SU-DHL-6 (cell line): ENCODE results near the gene GPR108.
"Not testable (repeated sequence)": the region's sequence is repeated elsewhere in the genome, so short reads cannot be mapped to it uniquely, and the experiment has no call there.

Source experiments
- H2AFZ ChIP-seq: fragments of 200-600 bp; sonication (generic); 2 replicates; pipeline ENCODE4 v1.6.1; 2014; ENCODE audit warnings: low read depth, mild to moderate bottlenecking, moderate library complexity, mixed read lengths, antibody characterized with exemption, low read length; ENCODE audit not compliant: severe bottlenecking
- H3F3A ChIP-seq: fragments of 200-600 bp; shearing (Covaris generic); 2 replicates; pipeline ENCODE4 v1.6.0; 2016; ENCODE audit warnings: antibody characterized with exemption, mild to moderate bottlenecking; ENCODE audit not compliant: insufficient read depth
- H3K27ac ChIP-seq: fragments of 200-600 bp; sonication (generic); 2 replicates; pipeline ENCODE4 v1.5.1; 2016; ENCODE audit warnings: low read depth, mild to moderate bottlenecking, low read length, moderate library complexity, mixed read lengths
- H3K27me3 ChIP-seq: fragments of 200-600 bp; sonication (generic), shearing (Covaris generic); 2 replicates; pipeline ENCODE4 v1.6.0; 2014; ENCODE audit warnings: mild to moderate bottlenecking, low read length
- H3K36me3 ChIP-seq: fragments of 200-600 bp; sonication (generic); 2 replicates; pipeline ENCODE4 v1.6.1; 2014; ENCODE audit warnings: mild to moderate bottlenecking, low read length, mixed read lengths
- H3K4me2 ChIP-seq: fragments of 300-600, 200-600 bp; shearing (Covaris generic), sonication (generic); 2 replicates; pipeline ENCODE4 v1.6.0; 2014; ENCODE audit warnings: low read length, low read depth, mild to moderate bottlenecking; ENCODE audit not compliant: poor library complexity, severe bottlenecking
- H3K4me3 ChIP-seq: fragments of 200-600 bp; sonication (generic); 2 replicates; pipeline ENCODE4 v1.5.1; 2014; ENCODE audit warnings: antibody characterized with exemption, low read length, mild to moderate bottlenecking, mixed read lengths; ENCODE audit not compliant: insufficient read depth, poor library complexity, severe bottlenecking
- H3K79me2 ChIP-seq: fragments of 200-600 bp; sonication (generic); 2 replicates; pipeline ENCODE4 v1.6.1; 2014; ENCODE audit warnings: mild to moderate bottlenecking, low read length, moderate library complexity; ENCODE audit not compliant: insufficient read depth
- H3K9ac ChIP-seq: fragments of 200-600 bp; sonication (generic); 2 replicates; pipeline ENCODE4 v1.7.0; 2014; ENCODE audit warnings: mild to moderate bottlenecking, low read length
- H3K9me2 ChIP-seq: fragments of 200-600 bp; sonication (generic); replicated peaks from 2 replicates; pipeline ENCODE4 v1.6.1; 2014; ENCODE audit warnings: low read length; ENCODE audit not compliant: insufficient read depth
- H3K9me3 ChIP-seq: fragments of 200-600 bp; sonication (generic); 2 replicates; pipeline ENCODE4 v1.6.1; 2014; ENCODE audit warnings: low read length, mixed read lengths; ENCODE audit not compliant: insufficient read depth
- H4K20me1 ChIP-seq: fragments of 200-600 bp; sonication (generic); 2 replicates; pipeline ENCODE4 v1.6.1; 2014; ENCODE audit warnings: low read depth, mild to moderate bottlenecking, antibody characterized with exemption, low read length, moderate library complexity, mixed read lengths
- EZH2phosphoT487 ChIP-seq: fragments of 200-600 bp; sonication (generic), shearing (Covaris generic); conservative IDR thresholded peaks from 2 replicates; pipeline ENCODE4 v1.6.1; 2018; ENCODE audit warnings: mild to moderate bottlenecking, antibody characterized with exemption, low read length, moderate library complexity, mixed read lengths
- TF ChIP-seq, protein P1 (sequence below): fragments of 200-600 bp; sonication (generic); IDR thresholded peaks from one replicate; pipeline ENCODE4 v1.5.1; 2017; ENCODE audit warnings: antibody characterized with exemption, mild to moderate bottlenecking, low read length, moderate library complexity; ENCODE audit not compliant: insufficient read depth, poor library complexity, severe bottlenecking

The GPR108 gene

DNA sequence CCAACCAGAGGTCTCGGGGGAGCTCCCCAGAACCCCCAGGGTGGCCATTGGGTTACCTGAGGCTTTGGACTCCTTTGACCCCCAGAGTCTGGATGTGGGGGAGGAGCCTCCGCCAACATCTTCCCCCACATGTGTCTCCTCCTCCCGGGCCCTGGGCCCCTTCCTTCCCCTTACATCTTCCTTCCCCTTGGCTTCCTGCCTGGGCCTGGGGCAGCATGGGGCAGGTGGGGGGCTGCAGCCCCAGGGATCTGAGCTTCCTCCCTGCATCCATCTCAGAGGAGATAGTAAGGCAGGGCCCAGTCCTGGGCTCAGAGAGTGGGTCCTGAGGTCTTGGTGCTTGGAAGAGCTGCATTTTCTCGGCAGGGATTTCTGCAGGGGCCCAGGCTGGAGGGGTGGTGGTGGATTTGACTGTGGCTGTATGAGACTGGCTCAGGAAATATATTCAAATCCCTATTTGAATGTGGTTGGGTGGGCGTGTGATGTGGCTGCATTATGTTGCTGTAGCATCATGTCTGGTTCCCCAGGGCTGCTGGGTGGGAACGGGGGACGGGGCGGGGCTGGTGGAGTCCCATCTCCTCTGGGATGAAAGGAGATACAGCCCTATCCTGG, 36.0 kb upstream of the GPR108 start:
- Histone ChIP-seq H2AFZ (no peak overlapping the region), H4K20me1 (peaks cover 3% of the 10 kb centered on the region; the same call in 1 of the 2 replicates), H3K79me2 (peaks cover 55% of the 10 kb centered on the region)

DNA sequence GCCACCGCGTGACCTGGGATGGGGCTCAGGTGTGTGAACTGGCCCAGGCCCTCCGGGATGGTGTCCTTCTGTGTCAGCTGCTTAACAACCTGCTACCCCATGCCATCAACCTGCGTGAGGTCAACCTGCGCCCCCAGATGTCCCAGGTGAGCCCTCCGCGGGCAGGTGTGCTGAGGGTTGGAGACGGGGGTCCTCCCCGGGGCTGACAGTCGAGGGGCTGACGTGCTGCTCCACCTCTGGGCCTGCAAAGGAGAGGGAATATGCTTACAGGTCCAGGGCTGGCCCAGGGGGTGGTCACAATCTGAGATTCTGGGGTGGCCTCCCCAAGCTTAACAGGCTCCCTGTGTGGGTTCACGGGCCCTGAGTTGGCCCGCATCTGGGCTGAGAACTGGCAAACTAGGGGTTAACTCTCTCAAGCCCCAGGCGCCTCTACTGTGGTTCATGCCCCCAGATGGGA, 35.5 kb upstream of the GPR108 start:
- Histone ChIP-seq H4K20me1 (peaks cover 3% of the 10 kb centered on the region; the same call in 1 of the 2 replicates), H3K4me2 (peak overlapping the region; percentile 79), H3F3A (peaks cover 18% of the 10 kb centered on the region), H3K9ac (peak overlapping the region; percentile 91), H3K79me2 (peaks cover 50% of the 10 kb centered on the region), H3K9me2 (no peaks in the 10 kb centered on the region), H3K27me3 (no peaks in the 10 kb centered on the region), H3K36me3 (no peaks in the 10 kb centered on the region), H3K9me3 (no peaks in the 10 kb centered on the region), H2AFZ (no peak overlapping the region), H3K4me3 (peak overlapping the region; percentile 91), H3K27ac (peak overlapping the region; percentile 90)
- TF ChIP-seq, protein P1, sequence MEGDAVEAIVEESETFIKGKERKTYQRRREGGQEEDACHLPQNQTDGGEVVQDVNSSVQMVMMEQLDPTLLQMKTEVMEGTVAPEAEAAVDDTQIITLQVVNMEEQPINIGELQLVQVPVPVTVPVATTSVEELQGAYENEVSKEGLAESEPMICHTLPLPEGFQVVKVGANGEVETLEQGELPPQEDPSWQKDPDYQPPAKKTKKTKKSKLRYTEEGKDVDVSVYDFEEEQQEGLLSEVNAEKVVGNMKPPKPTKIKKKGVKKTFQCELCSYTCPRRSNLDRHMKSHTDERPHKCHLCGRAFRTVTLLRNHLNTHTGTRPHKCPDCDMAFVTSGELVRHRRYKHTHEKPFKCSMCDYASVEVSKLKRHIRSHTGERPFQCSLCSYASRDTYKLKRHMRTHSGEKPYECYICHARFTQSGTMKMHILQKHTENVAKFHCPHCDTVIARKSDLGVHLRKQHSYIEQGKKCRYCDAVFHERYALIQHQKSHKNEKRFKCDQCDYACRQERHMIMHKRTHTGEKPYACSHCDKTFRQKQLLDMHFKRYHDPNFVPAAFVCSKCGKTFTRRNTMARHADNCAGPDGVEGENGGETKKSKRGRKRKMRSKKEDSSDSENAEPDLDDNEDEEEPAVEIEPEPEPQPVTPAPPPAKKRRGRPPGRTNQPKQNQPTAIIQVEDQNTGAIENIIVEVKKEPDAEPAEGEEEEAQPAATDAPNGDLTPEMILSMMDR = no peak
- no peak for TF ChIP-seq EZH2phosphoT487

More for the DNA sequence above, 36.0 kb upstream of the GPR108 start:
- peak overlapping the region; percentile 90 for H3K27ac ChIP-seq
- H3F3A ChIP-seq = peaks cover 13% of the 10 kb centered on the region
- peak overlapping the region; percentile 91 for H3K9ac ChIP-seq
- H3K36me3 ChIP-seq = no peaks in the 10 kb centered on the region
- H3K9me2 ChIP-seq = no peaks in the 10 kb centered on the region
- H3K9me3 ChIP-seq = no peaks in the 10 kb centered on the region
- H3K4me3 ChIP-seq = peak overlapping the region; percentile 91
- H3K27me3 ChIP-seq = no peaks in the 10 kb centered on the region
- TF ChIP-seq, protein P1 = no peak
- TF ChIP-seq EZH2phosphoT487 = no peak
- H3K4me2 ChIP-seq = peak overlapping the region; percentile 79

DNA sequence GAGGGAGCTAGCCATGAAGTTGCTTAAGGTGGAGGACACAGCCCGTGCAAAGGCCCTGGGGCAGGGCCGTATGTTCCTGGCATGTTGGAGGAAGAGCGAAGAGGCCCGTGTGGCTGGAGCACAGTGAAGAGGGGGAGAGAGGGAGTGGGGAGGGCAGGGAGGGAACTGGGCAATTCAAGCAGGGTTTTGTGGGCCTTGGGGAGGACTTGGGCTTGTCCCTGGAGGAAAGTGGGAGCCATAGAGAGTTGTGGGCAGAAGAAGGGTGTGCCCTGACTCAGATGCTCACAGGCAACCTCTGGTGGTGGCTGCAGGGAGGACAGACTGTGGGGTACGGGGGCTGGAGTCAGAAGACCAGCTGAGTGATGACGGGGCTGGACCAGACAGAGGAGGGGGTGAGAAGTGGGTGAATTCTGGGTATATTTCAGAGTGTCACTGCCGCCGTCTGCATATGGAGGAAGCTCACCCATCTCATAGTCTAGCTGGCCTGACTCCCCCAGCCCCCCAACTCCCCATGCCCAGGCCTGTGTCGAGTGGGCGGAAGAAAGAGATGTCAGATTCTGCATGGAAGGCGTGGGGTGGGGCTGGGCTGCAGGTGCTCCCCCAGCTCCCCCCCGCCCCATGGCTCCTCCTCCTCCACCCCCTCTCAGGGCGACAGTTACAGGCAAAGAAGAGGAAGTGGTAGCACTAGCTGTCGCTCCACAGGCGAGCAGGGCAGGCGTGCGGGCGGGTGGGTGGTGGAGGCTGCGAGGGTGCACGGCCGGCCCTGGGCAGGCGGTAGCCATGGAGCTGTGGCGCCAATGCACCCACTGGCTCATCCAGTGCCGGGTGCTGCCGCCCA, 34.9 kb upstream of the GPR108 start, which contains the start of gene VAV1:
TSS of gene VAV1 (plus strand) at position 681 of the 838 bp plus-strand sequence. CDS start at position 781, 100 bp downstream.
- Histone ChIP-seq H3K9me2 (no peaks in the 10 kb centered on the region), H3K36me3 (no peaks in the 10 kb centered on the region), H3K9ac (peak within 1 kb of the TSS; percentile 91), H3K27ac (peak within 1 kb of the TSS; percentile 90), H3K4me3 (peak within 1 kb of the TSS; percentile 91), H3K27me3 (no peaks in the 10 kb centered on the region), H3K9me3 (no peaks in the 10 kb centered on the region), H3K79me2 (peaks cover 43% of the 10 kb centered on the region), H2AFZ (peak within 1 kb of the TSS; percentile 37), H4K20me1 (peaks cover 3% of the 10 kb centered on the region; the same call in 1 of the 2 replicates), H3K4me2 (peak within 1 kb of the TSS; percentile 79), H3F3A (peaks cover 20% of the 10 kb centered on the region)
- TF ChIP-seq, protein P1 = peak; percentile 17
- TF ChIP-seq EZH2phosphoT487 = no peak

DNA sequence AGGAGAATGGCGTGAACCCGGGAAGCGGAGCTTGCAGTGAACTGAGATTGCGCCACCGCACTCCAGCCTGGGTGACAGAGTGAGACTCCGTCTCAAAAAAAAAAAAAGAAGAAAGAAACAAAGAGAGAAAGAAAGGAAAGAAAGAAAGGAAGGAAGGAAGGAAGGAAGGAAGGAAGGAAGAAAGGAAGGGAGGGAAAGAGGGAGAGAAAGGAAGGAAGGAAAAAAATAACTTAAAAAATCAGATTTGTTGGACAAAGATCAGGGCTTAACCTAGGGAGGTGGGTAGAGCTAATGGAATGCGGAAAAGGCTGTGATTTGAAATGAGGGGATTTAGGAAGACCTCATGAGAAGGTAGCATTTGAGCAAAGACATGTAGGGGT, 34.3 kb upstream of the GPR108 start:
- H3K36me3 ChIP-seq, H3K4me3 ChIP-seq, H3K9me3 ChIP-seq, H3K9me2 ChIP-seq, H2AFZ ChIP-seq, H3K4me2 ChIP-seq, H4K20me1 ChIP-seq, H3K27me3 ChIP-seq, H3K9ac ChIP-seq: not testable (repeated sequence)
- Histone ChIP-seq H3K79me2 (peaks cover 38% of the 10 kb centered on the region), H3K27ac (0 out of 2 replicates have a peak overlapping the region, but pooled peaks have one; percentile 90), H3F3A (peaks cover 20% of the 10 kb centered on the region)
